KMS-11 (cell line): ENCODE measurements around the gene SLX9.
A peak's percentile ranks its signal among the peaks of the same experiment; 100 is the strongest.

ENCODE experiments used
- H2AFZ ChIP-seq: fragments of 200-600 bp; sonication (generic); 2 replicates; pipeline ENCODE4 v1.6.1; 2016; ENCODE audit warnings: antibody characterized with exemption, mixed run types, low read depth
- H3K27ac ChIP-seq: fragments of 200-600 bp; sonication (generic); 2 replicates; pipeline ENCODE4 v1.6.1; 2016; ENCODE audit warnings: mild to moderate bottlenecking, mixed run types
- H3K27me3 ChIP-seq: fragments of 200-600 bp; sonication (generic); 2 replicates; pipeline ENCODE4 v1.6.1; 2017; ENCODE audit warnings: mild to moderate bottlenecking, low read depth, mixed run types, moderate library complexity; ENCODE audit not compliant: insufficient read depth
- H3K36me3 ChIP-seq: fragments of 200-600 bp; sonication (generic); 2 replicates; pipeline ENCODE4 v1.6.1; 2017; ENCODE audit warnings: mild to moderate bottlenecking, mixed run types; ENCODE audit not compliant: insufficient read depth
- H3K4me1 ChIP-seq: fragments of 200-600 bp; sonication (generic); 2 replicates; pipeline ENCODE4 v1.6.1; 2016; ENCODE audit warnings: mild to moderate bottlenecking, low read depth, mixed run types; ENCODE audit not compliant: poor library complexity, severe bottlenecking
- H3K4me2 ChIP-seq: fragments of 200-600 bp; sonication (generic); 2 replicates; pipeline ENCODE4 v1.7.0; 2016; ENCODE audit warnings: mild to moderate bottlenecking, mixed run types
- H3K4me3 ChIP-seq: fragments of 200-600 bp; sonication (generic); IDR thresholded peaks from 2 replicates; pipeline ENCODE4 v1.6.1; 2017; ENCODE audit warnings: low read depth, low read length, mixed read lengths; ENCODE audit not compliant: insufficient read depth
- H3K79me2 ChIP-seq: fragments of 200-600 bp; sonication (generic); 2 replicates; pipeline ENCODE4 v1.6.1; 2016; ENCODE audit warnings: low read depth, mixed run types; ENCODE audit not compliant: insufficient read depth
- H3K9ac ChIP-seq: fragments of 200-600 bp; sonication (generic); 2 replicates; pipeline ENCODE4 v1.6.1; 2016; ENCODE audit warnings: mild to moderate bottlenecking, mixed run types
- H4K20me1 ChIP-seq: fragments of 200-600 bp; sonication (generic); 2 replicates; pipeline ENCODE4 v1.6.1; 2016; ENCODE audit warnings: mild to moderate bottlenecking, mixed run types; ENCODE audit not compliant: insufficient read depth
- TF ChIP-seq, protein P1 (sequence below): fragments of 200-600 bp; sonication (generic); conservative IDR thresholded peaks from 2 replicates; pipeline ENCODE4 v1.6.1; 2017; ENCODE audit warnings: low read depth, mild to moderate bottlenecking, antibody characterized with exemption, low read length, moderate library complexity, mixed read lengths

The SLX9 gene

GRCh38 chr21:44934276-44934675 is 5.6 kb upstream of the SLX9 start:
- peaks cover 6% of the 10 kb centered on the region for H3K4me1 ChIP-seq
- H3K36me3 ChIP-seq: no peaks in the 10 kb centered on the region
- no peak overlapping the region for H3K4me2 ChIP-seq
- peaks cover 44% of the 10 kb centered on the region for H3K27me3 ChIP-seq
- no peak overlapping the region for H3K9ac ChIP-seq
- no peak overlapping the region for H3K27ac ChIP-seq
- no peak overlapping the region for H2AFZ ChIP-seq
- no peaks in the 10 kb centered on the region for H3K79me2 ChIP-seq
- H4K20me1 ChIP-seq: no peaks in the 10 kb centered on the region
- TF ChIP-seq, protein P1, sequence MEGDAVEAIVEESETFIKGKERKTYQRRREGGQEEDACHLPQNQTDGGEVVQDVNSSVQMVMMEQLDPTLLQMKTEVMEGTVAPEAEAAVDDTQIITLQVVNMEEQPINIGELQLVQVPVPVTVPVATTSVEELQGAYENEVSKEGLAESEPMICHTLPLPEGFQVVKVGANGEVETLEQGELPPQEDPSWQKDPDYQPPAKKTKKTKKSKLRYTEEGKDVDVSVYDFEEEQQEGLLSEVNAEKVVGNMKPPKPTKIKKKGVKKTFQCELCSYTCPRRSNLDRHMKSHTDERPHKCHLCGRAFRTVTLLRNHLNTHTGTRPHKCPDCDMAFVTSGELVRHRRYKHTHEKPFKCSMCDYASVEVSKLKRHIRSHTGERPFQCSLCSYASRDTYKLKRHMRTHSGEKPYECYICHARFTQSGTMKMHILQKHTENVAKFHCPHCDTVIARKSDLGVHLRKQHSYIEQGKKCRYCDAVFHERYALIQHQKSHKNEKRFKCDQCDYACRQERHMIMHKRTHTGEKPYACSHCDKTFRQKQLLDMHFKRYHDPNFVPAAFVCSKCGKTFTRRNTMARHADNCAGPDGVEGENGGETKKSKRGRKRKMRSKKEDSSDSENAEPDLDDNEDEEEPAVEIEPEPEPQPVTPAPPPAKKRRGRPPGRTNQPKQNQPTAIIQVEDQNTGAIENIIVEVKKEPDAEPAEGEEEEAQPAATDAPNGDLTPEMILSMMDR: no peak
- H3K4me3 ChIP-seq: no peak overlapping the region

DNA sequence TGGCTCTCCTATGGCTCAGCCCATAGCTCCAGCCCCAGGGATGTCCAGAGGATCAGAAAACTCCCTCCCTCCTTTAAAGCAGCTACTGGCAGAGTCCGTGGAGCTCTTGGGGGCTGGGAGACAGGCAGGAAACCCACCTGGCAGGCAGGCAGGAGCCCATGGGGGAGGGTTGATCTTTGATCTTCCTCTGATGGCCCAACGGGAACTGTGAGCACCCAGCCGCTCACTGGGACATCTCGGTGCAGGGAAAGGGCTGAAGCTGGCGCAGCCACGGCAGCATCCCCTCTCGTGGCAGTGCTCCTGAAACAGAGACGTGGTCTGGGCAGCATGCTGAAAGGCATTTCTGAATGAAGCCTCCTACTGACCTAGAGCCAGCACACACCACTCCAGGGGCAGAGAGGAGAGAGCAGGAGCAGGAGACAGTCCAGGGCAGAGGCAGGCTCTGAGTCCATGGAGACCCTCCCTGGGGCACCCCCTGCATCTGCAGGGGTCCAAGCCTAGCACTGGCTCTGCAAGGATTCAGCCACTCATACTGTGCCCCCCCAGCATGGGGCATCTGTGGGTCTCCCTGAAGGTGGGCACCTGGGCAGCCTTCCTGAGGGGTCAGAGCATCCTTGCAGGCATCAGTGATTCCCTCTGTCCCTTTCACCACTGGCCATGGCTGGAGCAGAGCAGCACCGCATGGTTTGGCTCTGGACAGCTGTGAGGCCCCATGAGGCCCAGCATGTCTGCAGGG is 4.9 kb upstream of the SLX9 start:
- H3K27me3 ChIP-seq: peaks cover 37% of the 10 kb centered on the region; the same call in 1 of the 2 replicates
- peaks cover under 1% of the 10 kb centered on the region; the same call in 1 of the 2 replicates for H3K79me2 ChIP-seq
- H3K9ac ChIP-seq: no peak overlapping the region
- no peak overlapping the region for H3K4me3 ChIP-seq
- H2AFZ ChIP-seq: no peak overlapping the region
- no peak overlapping the region for H3K27ac ChIP-seq
- TF ChIP-seq, protein P1: no peak
- no peaks in the 10 kb centered on the region for H4K20me1 ChIP-seq
- H3K4me2 ChIP-seq: no peak overlapping the region
- no peaks in the 10 kb centered on the region for H3K36me3 ChIP-seq
- H3K4me1 ChIP-seq: peaks cover 7% of the 10 kb centered on the region

GRCh38 chr21:44935533-44935927 is 4.3 kb upstream of the SLX9 start:
- no peaks in the 10 kb centered on the region for H4K20me1 ChIP-seq
- no peak overlapping the region for H3K27ac ChIP-seq
- TF ChIP-seq, protein P1: no peak
- H3K36me3 ChIP-seq: no peaks in the 10 kb centered on the region
- H3K4me1 ChIP-seq: peaks cover 7% of the 10 kb centered on the region
- no peak overlapping the region for H3K9ac ChIP-seq
- no peak overlapping the region for H2AFZ ChIP-seq
- H3K27me3 ChIP-seq: peaks cover 32% of the 10 kb centered on the region; the same call in 1 of the 2 replicates
- H3K79me2 ChIP-seq: peaks cover 6% of the 10 kb centered on the region
- H3K4me3 ChIP-seq: no peak overlapping the region
- H3K4me2 ChIP-seq: no peak overlapping the region

- H3K79me2 ChIP-seq: peaks cover 40% of the 10 kb centered on the region
- TF ChIP-seq, protein P1: no peak
- H3K36me3 ChIP-seq: no peaks in the 10 kb centered on the region
- peak overlapping the region; percentile 87 for H2AFZ ChIP-seq
- H3K27me3 ChIP-seq: peaks cover 11% of the 10 kb centered on the region; the same call in 1 of the 2 replicates
- H4K20me1 ChIP-seq: peaks cover 12% of the 10 kb centered on the region; the same call in 1 of the 2 replicates
- H3K4me2 ChIP-seq: peak overlapping the region; percentile 78
- peak overlapping the region; percentile 76 for H3K9ac ChIP-seq
- peaks cover 23% of the 10 kb centered on the region for H3K4me1 ChIP-seq
- no peak overlapping the region for H3K4me3 ChIP-seq
- H3K27ac ChIP-seq: peak overlapping the region; percentile 34; the same call in 1 of the 2 replicates
These were observed 877 bp upstream of the SLX9 start for GRCh38 chr21:44938772-44939531.
